GM12872 (cell line): ENCODE results near the gene AADACL4.

Experiments used
- CTCF ChIP-seq: IDR thresholded peaks from 3 replicates; pipeline ENCODE4 v1.5.1; 2011; ENCODE audit warnings: low read depth, mild to moderate bottlenecking, low read length, moderate library complexity; ENCODE audit not compliant: insufficient read depth

AADACL4 gene

DNA sequence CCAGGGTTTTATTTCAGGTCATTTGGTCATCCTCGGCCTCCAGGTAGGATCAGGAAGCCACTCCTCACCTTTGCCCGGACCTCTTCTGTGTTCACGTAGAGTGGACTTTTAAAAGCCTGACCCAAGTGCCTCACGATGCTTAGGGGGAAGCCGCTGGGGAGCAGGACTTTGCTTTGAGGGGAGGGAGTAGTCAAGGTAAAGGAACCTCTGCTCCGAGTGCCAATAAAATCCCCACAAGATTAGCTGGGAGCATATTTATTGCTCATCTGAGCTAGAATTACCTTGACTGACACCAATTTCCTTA, 25.3 kb upstream of the AADACL4 start:
- no peak for TF ChIP-seq CTCF

DNA sequence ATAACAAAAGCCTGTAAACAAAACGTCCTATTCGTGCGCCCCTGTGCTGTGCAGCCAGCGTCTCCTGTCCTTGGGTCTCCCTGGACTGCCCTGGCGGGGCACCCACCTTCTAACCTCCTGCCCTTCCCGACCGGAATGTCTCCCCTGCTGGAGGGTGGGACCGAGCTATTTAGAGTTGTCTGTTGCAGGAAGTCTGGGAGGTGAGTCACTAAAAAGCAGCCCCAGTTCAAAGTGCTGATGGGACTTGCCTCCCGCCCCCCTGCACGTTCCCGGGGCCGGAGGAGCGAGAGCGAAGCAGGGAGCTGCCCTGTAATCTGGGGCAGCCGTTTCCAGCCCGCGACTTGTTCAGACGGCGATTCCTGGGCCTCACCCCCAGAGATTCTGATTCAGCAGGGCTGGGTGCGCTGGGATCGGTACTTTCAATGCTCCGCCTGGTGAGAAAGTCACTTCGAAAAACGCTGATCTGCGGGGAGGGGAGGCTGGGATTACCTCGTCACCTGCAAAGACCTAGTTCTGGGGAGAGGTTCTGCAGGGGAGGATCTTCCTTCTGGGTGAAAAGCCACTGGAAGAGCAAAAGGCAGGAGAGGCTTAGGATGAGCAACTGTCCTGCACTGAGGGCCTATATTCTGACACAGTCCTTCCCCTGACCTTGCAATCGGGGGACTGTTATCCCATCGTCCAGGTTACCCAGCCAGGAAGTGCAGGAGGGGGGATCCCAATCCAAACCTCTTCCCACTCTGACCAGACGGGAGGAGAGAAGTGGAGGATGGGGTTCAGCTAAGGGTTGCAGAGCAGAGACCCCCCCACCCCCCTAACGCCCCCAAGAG, 24.7 kb upstream of the AADACL4 start:
- TF ChIP-seq CTCF: no peak

- peak; percentile 99 for TF ChIP-seq CTCF
These were observed 23.9 kb upstream of the AADACL4 start for GRCh38 chr1:12619792-12620487.

DNA sequence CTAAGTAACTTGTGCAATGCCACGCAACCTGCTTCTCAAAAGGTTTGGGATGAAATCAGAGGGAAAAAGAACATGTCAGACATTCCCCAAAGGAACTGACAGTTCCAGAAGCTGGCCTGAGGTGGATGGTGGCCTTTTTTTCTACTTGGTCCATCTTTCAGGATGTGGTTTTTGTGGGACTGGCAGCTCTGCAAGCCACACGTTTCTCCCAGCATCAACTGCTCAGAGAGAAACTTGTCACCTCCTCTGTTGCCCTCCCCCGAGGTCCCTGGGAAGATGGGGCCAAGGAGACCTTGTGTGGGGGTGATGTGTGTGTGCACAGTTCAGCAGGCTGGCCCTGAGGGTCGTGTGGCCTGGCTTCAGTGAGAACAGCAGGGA, 23.4 kb upstream of the AADACL4 start:
- TF ChIP-seq CTCF: no peak

- TF ChIP-seq CTCF: no peak
These were observed 23.0 kb upstream of the AADACL4 start for GRCh38 chr1:12620931-12621330.

DNA sequence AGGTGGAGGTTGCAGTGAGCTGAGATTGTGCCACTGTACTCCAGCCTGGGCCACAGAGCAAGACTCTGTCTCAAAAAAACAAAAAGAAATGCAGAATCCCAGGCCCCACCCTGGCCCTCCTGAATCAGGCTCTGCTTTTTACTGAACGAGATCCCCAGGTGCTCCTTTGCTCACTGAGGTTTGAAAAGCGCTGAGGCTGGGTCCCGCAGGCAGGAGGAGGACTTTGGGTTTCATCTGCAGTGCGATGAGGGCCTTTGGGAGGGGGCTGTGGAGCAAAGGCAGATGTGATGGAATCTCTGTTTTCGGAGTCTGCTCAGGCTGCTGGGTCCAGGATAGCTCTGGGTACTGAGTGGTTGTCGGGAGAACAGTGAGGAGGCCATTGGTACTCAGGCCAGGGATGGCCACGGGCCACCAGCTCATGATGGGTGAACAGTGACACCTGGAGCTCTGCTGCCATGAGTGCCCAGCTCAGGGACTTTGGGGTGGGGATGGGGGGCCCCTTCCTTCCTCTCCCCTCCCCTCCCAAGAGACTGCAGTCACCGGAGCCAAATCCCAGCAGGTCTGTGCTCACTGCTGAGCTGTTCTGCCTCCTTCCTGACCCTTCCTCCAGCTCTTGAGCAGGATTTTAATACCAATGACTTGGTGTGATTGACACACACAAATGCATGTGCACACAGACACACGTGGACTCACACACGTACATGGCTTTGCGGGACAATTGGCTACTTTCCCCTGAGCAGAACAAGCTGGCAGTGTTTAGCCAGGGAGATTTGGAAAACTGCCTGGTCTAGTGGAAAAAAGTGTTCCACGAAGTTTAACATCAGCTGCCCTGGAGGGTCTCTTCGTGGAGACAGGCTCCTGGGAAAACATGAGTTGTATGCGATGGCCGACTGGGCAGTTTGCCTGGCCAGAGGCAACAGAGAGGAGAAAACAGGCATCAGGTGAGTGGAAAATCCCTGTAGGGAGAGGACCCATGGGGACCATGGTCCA, 22.2 kb upstream of the AADACL4 start:
- TF ChIP-seq CTCF: no peak

DNA sequence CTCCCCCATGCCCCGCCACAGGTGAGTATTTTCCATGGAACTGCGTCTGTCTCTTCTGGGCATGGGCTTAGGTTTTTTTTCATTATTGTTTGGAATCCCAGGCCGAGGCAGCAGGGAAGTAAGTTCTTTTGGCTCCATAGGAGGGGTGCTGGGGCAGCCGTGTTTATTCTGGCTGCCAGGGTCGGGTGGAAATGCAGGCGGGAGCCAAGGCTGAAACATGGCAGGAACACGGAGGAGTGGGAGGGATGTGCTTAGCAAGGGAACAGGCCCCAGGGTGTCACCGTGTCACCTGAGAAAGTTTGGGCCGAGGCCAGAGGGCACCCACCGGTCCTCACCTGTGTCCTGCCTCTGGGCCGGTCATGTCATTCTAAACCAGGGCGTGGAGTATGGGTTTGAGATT, 21.4 kb upstream of the AADACL4 start:
- no peak for TF ChIP-seq CTCF
